IPS-NIHi11 (cell line): ENCODE data around the gene MRPS10.
"Not testable (repeated sequence)": the region's sequence is repeated elsewhere in the genome, so short reads cannot be mapped to it uniquely, and the experiment has no call there.

Source experiments
- DNase-seq: peaks from one replicate; pipeline ENCODE4 v3.0.0; 2012; ENCODE audit warnings: mixed read lengths, low spot score

The MRPS10 gene

DNA sequence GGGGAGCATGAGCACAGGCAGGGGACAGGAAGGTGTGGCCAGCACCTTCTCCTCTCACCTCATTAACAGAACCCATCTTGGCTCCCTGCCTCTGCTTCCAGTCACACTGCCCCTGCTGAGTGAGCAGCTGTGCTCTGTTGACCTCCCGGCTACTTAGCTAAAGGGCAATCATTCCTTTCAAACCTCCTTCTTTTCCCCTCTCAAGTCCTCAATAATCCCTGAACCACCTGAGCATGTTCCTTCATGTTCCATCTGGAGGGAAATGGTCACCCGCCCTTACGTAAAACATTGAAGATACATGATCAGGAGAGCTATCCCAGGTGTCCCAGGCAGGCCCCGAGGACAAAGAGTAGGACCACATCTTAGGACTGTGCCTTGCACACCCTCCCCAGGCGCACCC lies 21.7 kb upstream of the MRPS10 start:
- DNase-seq, result no peak

DNA sequence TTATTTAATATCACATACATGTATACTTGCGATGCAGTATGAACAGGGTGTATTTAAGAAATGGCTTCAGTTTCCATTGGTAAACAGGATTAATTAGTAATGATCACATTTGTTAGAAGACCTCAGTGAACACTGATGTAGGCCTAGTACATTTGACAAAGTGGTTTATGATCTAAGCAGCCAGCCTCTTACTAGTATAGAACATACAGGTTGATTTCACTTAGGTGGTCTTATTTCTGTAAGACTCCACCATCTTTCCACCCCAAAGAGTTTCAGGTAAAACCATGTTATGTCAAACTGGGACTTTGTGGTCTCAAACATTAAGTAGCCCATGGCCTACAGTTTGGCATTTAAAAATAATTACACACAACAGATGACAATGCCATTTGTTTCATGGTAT lies 20.2 kb upstream of the MRPS10 start:
- no peak for DNase-seq

DNA sequence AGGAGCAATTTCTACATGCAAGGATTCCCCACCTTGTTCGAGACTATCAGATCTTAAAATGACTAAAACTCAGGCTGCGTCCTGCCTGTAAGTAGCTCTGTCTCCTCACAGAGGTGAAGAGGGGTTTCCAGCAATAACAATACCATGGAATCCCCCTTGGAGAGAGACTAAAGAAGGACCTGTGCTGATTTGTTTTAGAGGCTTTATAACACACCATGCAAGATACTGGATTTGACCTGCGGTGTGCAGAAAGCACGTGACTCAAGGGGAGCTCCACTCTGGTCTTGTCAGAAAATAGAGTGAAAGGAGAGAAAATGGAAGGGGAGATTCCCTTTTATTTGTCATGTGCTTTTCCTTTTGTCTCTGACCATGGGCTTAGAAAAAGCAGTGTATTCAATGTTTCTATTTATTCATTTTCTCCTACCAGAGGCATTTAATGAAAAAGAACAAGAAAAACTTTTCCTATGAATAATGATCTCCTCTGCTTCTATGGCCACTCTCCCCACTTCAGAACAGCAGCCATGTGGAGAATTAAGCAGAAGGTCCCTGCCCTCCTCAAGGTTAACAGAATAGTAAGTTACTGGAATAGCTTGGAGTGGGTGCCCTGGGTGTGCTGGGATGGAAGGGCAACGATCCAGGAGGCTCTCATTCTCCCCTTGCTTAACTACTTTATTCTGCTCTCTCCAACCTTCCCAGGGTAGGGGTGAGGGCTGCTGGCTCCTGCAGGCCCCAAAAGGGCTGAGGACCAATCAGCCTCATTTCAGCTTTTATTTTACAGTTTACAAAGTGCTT lies 19.2 kb upstream of the MRPS10 start:
- no peak for DNase-seq

DNA sequence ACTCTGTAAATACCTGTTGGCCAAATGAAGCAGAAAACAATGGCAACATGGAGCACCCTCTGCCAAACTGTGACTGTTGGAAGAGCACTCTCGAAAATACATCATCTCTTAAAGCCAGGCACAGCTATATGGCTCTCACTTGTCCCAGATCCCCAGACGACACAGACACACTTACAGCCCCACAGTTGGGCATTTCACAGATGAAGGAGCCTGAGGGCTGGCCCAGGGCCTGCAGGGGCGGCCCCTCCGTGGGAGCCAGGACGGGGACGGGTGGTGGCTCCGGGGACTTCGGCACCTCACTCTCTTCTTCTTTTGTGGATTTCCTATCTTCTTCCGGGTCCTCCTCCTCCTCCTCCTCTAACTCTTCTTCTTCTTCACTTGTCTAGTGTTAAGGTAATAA lies 18.4 kb upstream of the MRPS10 start:
- DNase-seq, result no peak

DNA sequence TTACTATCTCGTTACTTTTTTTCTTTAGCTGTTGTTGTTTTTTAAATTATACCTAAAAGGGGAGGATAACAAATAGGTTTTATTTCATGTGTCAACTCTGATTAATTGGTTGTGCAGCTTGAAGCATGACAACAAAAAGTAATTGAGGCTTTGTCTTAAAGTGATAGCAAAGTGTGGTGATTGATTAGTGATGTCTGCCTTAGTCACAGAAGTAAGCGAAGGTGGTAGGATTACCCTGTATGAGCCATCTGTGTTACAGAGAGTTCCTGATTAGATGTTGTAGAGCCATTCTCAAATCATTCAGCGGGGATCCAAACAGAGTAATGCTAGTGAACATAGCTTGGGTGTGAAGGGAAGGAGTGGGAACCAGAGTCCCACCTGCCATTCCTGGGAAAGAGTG lies 14.4 kb upstream of the MRPS10 start:
- DNase-seq, result no peak

DNA sequence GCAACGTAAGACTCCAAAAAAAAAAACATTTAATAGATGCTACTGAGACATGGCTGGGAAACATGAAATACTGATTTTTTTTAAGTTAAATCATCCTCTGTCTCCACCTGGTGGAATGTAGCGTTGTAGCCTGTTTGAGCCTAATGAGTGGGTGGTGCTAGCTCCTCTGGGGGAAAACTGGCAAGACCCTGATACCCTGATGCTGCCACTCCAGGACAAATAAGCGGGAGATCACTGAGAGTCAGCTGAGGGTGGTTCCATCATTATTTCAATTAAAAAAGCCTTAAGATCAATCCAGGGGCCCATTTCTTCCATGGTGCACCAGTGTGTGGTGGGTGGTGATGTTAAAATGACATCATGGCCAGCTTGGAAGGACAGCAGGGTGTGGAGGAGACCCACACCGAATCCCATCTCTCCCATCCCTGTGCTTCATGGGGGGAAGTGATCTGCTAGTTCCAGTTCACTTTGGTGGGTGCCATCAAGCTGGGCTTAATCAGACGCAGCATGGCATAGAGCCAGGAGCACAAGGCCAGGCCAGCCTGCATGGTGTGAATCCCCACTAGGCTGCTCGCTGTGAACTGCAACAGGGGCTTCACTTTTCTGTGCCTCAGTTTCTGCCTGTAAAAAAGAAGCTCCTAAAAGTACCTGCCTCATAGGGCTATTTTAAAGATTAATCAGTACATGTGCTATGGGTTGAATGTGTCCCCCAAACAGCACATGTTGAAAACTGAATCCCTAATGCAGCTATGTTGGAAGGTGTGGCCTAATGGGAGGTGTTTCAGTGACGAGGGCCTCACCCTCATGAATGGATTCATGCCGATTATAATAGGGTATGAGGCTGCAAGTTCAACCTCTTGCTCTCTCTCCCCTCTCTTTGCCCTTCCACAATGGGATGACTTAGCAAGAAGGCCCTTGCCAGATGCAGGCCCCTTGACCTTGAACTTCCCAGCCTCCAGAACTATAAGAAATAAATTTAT lies 13.0 kb upstream of the MRPS10 start:
- DNase-seq, result peak; percentile 29

DNA sequence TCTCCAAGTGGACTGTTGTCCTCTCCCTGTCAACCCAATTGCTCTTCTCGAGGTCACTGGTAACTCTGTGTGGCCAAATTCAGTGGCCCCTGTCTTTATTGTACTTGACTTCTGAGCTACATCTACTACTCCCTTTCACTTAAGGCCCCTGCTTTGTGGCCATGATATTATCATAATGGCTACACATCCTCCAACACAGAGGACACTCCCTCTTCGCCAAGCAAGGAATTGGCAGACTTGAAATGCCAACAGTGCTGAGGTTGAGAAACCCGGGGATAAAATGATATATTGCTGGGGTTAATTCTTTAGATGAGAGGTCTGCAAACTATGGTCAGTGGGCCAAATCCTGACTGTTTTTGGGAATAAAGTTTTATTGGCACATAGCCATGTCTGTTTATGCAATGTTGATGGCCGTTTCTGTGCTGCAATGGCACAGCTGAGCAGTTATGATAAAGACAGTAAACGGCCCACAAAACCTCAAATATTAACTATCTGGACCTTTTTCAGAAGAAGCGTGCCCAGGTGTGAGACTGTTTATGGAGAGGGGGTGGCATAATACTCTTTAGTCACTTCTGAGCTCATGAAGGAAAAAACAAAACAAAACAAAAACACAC lies 12.0 kb upstream of the MRPS10 start:
- DNase-seq, result no peak

DNA sequence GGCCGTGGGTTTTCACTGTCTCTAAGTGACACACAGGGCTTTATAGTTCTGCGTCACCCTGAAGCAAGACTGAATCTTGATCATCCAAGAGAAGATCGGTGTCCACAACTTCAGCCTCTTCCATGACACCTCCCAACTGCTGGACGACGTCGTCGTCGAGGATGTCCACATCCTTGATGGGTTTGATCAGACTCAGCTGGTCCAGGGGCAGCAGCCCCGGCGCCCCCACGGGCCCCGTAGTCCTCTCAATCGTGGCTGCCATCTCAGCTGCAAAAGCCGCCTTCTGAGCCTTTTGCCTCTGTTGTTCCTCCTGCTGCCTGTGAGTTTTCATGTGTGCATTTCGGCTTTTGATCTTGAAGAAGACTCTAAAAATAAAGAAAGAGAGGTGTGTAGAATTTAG lies 10.6 kb upstream of the MRPS10 start:
- DNase-seq, result no peak

DNA sequence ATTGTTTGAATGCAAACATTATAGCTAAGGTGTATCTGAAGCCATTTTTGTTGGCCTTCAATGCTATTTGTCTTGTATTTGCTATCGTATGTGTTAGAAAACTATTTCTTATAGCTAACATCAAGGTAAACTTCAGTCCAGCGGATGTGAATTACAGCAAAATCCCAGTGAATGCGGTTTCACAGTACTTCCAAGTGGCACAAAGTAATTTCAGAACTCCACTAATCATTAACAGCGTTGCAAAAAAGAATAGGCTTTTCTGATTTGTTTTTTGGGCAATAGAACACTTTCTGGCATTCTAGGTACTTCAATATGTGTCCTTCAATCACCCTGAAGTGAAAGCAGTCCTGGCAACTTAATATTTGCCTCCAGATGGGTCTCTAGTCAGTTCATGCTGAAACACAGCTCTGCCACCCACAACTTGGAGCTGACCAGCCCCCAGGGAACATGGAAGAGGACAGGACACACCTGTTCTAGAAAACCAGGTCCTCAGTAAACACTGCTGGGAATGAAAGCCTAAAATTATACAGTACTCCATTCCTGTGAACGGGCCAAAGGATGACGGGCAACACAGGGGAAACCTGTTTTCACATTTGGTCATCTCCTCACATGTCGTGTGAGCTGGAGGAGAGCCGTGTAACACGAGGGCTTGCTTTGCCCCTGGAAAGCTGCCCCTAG lies 9.7 kb upstream of the MRPS10 start:
- DNase-seq, result no peak

DNA sequence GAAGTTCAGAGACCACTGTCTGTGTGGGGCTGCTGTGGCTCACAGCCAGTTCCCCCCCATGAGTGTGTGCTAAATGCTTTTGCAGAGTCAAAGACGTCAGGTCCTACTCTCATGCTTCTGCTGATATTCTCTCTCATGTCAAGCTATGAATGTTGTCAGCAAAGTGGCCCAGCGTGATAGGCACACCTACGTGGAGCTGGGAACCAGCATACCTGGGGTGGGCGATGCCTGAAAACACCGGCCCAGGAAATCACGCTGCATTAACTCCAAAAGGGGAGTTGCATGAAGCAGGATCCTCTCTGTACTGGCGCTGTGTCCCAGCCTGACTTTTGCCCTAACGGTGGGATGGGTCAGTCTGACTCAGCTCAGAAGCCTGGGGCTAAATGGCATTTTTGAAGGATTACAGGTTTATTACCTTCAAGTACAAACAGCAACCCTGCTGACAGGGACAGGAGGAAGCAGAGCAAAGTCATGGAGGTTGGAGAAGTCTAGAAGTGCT lies 9.0 kb upstream of the MRPS10 start:
- peak; percentile 29 for DNase-seq

DNA sequence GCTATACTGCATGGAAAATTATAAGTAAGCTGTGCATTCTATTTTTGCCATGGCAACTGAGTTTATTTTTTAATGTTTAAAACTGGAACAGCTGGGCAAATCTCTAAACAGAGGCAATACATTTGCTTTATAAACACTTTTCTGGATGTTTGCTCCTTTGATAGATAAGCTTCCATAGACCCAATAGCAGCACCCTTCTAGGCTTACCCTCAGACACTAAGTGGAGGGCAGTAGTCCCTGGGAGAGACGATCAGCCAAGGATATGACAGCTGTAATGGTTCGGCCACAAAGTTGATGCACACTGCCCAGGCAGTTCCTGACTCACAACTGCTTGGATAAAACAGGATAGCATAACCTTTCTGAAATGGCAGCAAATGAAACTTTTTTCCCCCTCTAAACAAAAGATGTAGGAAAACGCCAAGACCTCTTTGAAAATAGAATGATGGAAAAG lies 8.5 kb upstream of the MRPS10 start:
- no peak for DNase-seq

DNA sequence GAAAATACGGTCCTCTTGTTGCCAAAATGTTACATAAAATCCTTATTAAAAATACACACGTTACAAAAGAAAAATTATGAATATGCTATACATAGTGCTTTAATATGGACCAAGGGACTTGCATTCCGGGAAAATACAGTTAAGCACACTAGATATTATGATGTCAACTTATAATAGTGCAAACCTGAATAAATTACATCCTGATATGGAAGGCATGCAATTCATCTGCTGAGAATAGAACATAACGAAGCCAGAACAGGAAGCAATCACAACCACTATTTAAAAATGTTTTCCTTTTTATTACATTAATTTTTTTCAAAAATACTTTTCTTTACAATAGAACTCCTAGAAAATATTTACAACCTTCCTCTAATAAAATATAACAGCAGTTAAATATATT lies 7.8 kb upstream of the MRPS10 start:
- no peak for DNase-seq

DNA sequence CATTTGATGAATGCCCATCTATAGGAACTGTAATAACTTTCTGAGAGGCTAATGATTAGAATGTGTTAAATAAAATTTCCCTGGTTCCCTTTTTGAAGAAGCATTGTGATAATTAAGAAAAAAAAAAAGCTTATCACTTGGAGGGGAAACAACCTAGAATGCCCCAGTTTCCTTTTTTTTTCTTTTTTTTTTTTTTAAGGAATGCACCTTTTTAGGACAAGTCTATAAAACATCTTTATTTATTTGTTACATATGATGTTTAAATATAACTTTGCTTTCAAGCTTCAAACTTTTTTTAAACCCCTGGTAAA lies 7.3 kb upstream of the MRPS10 start:
- DNase-seq, result no peak

DNA sequence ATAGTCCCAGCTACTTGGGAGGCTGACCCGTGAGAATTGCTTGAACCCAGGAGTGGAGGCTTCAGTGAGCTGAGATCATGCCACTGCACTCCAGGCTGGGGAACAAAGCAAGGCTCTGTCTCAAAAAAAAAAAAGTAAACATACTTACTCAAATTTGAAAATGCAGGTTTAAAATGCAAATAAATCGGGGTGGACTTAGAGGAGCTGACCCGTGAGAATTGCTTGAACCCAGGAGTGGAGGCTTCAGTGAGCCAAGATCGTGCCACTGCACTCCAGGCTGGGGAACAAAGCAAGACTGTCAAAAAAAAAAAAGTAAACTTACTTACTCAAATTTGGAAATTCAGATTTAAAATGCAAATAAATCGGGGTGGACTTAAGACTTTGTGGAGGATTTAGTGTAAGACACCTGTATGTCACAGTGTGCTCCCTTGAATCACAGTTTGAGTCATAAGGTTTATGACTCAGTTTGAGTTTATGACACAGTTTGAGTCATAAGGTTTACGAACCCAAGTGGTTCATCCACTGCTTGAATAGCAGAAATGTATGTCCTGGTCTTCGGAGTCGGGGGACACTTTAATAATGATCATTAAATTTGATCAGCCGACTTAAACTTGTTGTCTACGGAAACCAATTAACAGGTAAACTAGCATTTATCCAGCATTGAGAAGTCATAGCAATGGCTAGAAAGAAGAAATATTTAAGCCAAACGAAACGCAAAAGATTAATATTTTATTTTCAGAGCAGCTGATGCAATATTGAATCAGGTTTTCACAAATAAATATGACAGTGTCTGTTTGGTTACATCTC lies 6.8 kb upstream of the MRPS10 start:
- no peak for DNase-seq

DNA sequence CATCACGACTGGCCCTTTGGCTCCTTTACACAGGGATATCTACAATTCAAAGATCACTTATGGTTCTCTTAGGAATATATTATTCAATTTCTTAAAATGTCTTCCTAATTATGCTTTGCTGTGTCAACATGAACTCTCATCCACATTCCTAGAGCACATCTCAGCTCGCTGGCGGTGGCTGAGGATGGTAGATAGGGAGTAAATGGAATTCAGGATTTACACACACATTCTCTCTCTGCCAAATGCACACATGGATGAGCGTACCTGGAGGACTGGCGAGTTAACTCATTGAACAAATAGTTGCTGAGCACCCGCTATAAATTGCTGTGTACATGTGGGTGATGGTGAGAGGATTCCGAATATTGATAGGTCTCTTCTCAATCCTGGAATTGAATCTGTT lies 4.8 kb upstream of the MRPS10 start:
- no peak for DNase-seq

DNA sequence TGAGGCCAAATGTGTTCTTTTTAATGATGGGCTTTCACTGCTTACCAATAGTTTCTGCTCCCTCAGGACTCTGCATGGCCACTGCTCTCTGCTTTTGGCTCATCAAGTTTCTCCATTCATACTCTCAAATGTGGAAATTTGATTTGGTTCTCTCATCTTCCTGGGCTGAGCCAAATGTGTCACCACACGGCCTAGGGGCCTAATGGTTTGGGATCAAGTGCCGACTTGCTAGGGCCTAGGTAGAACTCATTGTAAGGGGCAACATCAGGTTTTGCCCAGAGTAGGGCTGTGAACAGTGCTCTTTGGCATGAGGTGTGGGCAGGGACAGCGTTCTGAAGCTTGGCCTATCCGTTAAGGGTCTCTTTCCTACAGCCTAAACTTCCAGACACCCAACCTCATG lies 3.9 kb upstream of the MRPS10 start:
- no peak for DNase-seq

DNA sequence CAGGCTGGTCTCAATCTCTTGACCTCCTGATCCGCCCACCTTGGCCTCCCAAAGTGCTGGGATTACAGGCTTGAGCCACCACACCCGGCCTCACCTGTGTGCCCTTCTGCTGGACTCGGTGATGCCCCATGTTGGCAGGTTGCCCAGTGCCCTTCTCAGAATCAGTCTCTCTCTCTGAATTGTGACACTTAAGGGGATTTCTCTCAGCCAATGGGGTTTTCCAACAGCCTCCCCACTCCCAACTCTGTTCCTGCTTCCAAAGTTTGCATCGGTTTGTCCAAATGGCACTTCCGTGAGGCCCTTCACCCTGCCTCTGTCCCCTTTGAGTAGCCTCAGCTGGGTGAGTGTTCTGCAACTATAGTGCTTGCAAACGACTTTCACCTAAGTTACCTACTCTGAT lies 3.1 kb upstream of the MRPS10 start:
- DNase-seq, result no peak

DNA sequence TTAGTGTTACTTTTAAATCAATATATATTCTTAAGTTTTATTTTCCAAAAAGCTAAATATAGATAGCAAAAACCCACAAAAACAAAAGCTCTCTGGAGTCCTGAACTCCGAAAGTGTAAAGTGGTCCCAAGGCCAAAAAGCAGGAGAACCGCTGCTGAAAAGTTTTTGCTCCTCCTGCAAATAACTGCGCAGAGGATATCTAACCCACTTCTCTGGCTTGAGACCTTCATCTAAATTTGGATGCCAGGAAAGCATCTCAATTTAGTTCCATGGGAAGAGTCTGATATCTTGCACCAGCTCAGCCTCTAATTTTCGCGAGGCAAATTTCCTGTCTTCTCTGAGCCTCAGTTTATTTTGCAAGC lies 523 bp downstream of the MRPS10 start:
- DNase-seq, result no peak

DNA sequence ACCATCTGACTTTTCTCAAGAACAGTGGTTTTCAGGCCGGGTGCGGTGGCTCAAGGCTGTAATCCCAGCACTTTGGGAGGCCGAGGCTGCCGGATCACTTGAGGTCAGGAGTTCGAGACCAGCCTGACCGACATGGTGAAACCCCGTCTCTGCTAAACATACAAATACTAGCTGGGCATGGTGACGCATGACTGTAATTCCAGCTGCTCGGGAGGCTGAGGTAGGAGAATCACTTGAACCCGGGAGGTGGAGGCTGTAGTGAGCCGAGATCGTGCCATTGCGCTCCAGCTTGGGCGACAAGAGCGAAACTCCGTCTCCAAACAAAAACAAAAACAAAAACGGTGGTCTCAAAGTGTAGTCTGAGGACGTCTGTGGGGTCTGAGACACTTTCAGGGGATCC lies 1.2 kb downstream of the MRPS10 start:
- not testable (repeated sequence) for DNase-seq

DNA sequence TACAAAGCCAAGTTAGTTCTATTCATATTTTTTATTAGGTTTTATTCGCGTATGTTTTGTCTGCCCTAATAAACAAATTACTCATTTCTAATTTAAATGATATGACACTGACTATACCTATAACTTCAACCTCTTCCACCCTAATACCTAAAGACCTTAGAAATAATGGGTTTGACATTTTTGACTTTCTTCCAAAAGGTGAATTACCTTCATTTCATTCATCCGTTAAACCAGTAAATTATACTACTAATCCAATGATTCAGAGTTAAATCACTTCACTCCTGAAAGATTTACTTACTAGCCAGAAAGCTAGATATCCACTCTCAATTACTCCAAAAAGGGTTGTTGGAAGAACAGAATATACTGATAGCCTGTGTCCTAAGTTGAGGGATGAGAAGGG lies 5.2 kb downstream of the MRPS10 start:
- no peak for DNase-seq

DNA sequence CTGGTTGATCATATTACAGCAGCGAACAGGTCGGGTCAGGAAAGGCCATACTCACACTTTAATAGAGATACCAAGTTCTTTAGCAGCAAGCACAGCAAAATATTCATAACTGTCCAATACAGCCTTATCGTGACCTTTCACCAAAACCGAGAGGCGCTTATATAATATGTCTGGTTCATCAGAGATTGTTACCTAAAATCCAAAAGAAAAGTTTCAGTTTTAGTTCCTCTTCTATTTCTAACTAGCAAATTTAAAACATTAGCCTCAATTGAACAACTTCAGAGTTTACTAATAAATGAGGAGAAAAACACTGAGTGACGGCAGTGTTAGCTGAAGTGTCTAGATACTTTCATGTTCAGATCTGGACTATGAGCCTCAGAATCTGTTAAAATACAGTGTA lies 5.9 kb downstream of the MRPS10 start:
- no peak for DNase-seq
